HG02852 (cell line): ENCODE results near the gene PNMT.
"Not testable (repeated sequence)": the region's sequence is repeated elsewhere in the genome, so short reads cannot be mapped to it uniquely, and the experiment has no call there.

Experiments
- ATAC-seq: cut with Tn5 transposase; IDR thresholded peaks from one replicate; pipeline ENCODE4 v1.9.1; 2021; ENCODE audit warnings: mild to moderate bottlenecking, moderate library complexity; ENCODE audit not compliant: unreplicated experiment

PNMT gene

DNA sequence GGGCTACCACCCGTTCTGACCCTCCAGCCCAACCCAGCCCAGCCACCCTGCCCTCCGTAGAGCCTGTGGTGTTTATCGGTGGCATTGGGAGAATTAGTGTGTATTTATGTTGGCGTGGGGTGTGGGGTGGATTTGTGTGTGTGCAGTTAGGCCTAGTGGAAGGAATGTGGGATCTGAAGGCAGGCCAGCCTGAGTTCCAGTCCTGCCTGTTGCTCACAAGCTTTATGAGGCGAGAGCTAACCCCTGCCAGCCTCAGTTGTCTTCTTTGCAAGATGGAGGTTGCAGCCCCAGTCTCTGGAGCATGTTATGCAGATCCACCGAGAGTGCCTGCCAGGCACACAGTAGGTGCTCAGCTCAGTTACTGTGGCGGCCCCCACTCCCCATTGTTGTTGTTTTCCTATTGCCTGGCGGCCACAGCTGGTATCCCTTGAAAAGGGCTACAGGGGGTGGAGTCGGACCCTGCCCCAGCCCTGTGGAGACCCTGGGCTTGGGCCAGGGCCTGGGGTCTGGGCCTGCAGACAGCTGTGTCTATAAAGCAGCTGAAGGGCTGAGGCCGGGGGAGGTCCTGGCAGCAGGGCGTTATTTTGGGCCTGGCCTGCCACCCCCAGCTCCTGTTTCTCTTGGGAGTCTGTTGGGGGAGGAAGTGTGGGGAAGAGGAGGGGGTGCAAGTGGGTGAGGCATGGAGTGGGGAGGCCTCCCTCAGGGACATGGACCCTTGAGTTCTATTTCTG is 36.7 kb downstream of the PNMT start:
- no peak for ATAC-seq

DNA sequence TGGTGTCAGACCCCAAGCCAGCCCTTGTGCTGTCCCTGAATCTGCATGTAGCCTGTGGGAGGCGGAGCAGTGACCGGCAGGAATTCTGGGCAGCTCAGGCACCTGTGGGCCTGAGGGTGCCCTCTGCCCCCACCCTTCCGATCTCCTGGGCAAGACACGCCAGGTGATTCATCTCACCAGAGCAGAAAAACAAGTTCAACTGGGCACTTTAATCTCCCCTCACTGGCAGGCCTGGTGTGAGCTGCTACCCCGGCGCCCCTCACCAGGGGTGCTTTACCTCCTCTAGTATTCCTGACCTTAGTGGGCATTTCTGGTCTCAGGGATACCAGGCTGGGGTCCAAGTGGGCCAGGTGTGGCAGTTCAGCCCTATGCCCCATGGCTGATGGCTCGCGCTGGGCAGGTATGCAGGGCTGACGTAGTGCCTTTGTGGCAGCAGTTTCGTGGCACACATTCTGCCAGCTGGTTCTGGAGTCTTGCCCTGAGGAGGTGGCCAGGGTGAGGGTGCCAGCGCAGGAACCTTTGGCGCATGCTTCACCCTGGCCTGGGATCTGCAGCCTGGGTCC is 37.6 kb downstream of the PNMT start:
- no peak for ATAC-seq

DNA sequence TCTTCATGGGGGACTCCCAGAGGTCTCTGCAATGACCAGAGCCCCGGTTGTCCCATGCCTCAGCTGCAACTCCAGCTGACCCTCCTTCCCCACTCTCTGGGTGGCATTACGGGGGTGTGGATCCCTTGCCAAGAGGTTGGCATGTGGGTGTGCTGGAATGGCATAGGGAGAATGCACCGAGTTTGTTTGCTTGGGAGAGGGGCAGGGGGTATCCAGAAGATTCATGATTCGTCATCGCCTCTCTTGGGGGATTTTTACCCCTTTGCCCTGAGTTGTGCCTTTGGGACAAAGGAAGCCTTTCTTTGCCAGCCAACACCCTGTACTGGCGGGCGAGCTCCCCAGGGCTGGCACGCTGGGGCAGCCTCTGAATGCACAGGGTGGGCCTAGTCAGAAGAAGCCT is 38.1 kb downstream of the PNMT start:
- no peak for ATAC-seq

DNA sequence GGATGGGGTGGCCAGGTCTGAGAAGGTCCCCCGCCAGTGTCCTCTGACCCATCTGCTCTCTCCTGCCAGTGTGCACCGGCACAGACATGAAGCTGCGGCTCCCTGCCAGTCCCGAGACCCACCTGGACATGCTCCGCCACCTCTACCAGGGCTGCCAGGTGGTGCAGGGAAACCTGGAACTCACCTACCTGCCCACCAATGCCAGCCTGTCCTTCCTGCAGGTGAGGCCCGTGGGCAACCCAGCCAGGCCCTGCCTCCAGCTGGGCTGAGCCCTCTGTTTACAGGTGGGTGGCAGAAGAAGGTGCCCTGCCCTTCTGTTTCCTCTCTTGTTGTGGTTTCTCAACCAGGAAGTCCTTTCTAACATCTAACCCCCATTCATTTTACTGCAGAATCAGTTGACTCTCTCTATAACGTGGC is 38.7 kb downstream of the PNMT start:
- no peak for ATAC-seq

DNA sequence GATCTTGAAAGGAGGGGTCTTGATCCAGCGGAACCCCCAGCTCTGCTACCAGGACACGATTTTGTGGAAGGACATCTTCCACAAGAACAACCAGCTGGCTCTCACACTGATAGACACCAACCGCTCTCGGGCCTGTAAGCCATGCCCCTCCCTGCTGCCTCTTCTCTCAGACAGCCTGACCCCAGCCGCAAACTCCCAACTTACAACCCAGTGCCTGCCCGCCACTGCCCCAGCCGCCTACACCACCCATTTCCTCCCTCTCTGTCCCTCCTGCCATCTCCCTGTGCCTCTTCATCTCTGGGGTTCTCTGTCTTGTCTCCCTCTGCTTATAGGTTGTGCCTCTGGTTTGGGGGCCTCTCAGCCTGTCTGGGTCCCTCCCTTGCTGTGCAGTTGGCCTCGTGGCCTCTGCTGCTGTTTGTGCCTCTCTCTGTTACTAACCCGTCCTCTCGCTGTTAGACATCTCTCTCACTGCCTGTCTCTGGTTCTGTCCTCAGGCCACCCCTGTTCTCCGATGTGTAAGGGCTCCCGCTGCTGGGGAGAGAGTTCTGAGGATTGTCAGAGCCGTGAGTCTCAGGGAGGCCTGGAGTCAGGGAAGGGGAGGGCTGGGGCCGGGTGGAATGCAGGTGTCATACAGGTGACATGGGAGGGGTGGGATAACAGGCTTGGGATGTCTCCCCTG is 41.2 kb downstream of the PNMT start:
- no peak for ATAC-seq

DNA sequence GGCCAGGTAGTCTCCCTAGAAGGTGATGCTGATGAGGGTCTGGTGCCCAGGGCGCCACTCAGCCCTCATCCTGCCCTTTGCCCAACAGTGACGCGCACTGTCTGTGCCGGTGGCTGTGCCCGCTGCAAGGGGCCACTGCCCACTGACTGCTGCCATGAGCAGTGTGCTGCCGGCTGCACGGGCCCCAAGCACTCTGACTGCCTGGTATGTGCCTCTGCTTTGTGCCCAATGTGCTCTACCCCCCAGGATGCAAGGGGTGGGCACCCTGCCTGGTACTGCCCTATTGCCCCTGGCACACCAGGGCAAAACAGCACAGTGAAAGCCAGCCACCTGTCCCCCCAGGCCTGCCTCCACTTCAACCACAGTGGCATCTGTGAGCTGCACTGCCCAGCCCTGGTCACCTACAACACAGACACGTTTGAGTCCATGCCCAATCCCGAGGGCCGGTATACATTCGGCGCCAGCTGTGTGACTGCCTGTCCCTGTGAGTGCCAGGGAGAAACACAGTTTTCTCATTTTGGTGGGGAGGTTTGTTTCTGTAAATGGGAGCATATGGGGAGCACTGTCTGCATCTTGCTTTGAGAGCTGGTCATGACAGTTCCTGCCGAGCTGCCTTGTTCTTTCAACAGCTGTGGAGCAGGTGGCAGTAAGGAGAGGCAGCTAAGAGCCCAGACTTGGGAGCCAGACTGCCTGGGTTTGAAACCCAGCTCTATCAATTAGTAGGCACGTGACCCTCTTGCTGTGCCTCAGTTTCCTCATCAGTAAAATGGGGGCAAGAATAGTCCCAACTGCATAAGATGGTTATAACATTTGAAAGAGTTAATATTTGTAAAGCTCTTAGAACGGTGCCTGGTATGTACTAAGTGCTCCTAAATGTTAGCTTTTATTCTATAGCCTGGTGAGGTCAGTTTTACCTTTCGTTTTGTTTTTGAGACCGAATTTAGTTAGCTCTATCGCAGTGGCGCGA is 42.0 kb downstream of the PNMT start:
- ATAC-seq: no peak

DNA sequence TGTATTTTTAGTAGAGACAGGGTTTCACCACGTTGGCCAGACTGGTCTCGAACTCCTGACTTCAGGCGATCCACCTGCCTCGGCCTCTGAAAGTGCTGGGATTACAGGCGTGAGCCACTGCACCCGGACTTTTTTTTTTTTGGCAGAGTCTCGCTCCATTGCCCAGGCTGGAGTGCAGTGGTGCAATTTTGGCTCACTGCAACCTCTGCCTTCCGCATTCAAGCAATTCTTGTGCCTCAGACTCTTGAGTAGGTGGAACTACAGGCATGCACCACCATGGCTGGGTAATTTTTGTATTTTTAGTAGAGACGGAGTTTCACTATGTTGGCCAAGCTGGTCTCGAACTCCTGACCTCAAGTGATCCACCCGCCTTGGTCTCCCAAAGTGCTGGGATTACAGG is 42.8 kb downstream of the PNMT start:
- ATAC-seq: not testable (repeated sequence)

DNA sequence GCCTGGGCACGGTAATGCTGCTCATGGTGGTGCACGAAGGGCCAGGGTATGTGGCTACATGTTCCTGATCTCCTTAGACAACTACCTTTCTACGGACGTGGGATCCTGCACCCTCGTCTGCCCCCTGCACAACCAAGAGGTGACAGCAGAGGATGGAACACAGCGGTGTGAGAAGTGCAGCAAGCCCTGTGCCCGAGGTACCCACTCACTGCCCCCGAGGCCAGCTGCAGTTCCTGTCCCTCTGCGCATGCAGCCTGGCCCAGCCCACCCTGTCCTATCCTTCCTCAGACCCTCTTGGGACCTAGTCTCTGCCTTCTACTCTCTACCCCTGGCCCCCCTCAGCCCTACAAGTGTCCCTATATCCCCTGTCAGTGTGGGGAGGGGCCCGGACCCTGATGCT is 43.6 kb downstream of the PNMT start:
- no peak for ATAC-seq

DNA sequence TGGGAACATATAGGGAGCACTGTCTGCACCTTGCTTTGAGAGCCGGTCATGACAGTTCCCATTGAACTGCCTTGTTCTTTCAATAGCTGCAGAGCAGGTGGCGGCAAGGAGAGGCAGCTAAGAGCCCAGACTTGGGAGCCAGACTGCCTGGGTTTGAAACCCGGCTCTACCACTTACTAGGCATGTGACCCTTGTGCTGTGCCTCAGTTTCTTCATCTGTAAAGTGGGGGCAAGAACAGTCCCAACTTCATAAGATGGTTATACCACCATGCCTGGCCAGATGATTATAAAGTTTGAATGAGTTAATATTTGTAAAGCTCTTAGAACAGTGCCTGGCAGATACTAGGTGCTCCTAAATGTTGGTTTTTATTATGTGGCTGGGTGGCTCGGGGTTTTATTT is 46.0 kb downstream of the PNMT start:
- ATAC-seq: no peak

DNA sequence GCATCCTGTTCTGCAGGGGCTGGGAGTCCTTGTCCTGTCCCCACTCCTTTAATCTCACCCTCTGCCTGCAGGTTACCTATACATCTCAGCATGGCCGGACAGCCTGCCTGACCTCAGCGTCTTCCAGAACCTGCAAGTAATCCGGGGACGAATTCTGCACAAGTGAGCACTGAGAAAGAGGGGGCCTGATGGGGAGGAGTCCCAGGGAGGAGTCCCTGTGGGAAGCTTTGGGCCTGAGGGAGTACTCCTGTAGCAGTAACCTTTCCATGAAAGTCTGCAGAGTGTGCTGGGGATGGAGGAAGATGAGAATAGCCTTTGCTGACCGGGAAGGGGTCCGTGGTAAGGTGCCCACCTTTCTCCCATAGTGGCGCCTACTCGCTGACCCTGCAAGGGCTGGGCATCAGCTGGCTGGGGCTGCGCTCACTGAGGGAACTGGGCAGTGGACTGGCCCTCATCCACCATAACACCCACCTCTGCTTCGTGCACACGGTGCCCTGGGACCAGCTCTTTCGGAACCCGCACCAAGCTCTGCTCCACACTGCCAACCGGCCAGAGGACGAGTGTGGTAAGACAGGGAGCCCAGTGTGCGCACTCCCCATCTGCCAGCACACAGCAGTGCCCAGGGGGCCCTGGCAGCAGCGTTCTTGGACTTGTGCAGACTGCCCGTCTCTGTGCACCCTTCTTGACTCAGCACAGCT is 47.3 kb downstream of the PNMT start:
- ATAC-seq: no peak

DNA sequence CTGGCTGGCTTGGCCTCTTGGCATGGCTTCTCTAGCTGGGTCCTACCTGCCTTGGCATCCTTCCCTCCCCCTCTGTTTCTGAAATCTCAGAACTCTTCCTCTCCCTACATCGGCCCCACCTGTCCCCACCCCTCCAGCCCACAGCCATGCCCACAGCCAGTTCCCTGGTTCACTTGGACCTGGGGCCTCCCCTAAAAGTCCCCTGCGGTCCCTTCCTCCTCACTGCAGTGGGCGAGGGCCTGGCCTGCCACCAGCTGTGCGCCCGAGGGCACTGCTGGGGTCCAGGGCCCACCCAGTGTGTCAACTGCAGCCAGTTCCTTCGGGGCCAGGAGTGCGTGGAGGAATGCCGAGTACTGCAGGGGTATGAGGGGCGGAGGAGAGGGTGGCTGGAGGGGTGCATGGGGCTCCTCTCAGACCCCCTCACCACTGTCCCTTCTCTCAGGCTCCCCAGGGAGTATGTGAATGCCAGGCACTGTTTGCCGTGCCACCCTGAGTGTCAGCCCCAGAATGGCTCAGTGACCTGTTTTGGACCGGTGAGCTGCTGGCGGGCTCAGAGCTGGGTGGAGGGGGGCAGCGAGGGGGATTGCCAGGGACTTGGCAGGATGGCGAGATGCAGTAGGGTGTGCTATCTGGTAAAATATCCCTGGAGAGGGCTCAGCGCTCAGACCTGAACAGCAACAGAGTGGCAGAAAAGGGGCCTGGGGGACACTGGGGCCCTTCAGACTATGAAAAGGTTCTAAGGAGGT is 48.0 kb downstream of the PNMT start:
- no peak for ATAC-seq

DNA sequence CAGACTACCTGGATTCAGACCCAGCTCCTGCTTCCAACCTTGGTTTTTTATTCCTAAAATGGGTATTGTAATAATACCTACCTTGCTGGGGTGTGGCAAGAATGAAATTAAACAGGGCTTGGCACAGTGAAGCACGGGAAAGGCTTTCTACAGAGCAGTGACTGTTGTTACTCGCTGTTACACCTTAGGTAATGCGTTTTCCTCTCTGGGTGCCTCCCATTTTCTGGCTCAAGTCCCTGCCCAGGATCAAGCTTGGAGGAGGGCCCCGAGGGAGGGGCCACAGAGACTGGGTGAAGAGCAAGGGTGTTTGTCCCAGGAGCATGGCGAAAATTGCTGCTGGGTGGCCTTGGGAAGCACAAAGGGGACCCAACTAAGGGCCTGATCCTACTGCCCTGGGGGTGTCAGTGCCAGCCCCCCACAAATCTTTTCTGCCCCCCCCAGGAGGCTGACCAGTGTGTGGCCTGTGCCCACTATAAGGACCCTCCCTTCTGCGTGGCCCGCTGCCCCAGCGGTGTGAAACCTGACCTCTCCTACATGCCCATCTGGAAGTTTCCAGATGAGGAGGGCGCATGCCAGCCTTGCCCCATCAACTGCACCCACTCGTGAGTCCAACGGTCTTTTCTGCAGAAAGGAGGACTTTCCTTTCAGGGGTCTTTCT is 48.8 kb downstream of the PNMT start:
- no peak for ATAC-seq

DNA sequence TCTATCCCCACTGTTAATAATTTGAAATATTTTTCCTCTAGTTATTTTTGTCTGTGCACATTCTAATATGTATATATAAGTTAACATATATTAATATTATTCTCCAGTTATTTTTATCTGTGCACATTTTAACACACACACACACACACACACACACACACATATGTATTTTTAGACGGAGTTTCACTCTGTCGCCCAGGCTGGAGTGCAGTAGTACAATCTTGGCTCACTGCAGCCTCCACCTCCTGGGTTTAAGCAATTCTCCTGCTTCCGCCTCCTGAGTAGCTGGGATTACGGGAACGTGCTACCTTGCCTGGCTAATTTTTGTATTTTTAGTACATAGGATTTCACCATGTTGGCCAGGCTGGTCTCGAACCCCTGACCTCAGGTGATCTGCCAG is 49.4 kb downstream of the PNMT start:
- no peak for ATAC-seq

DNA sequence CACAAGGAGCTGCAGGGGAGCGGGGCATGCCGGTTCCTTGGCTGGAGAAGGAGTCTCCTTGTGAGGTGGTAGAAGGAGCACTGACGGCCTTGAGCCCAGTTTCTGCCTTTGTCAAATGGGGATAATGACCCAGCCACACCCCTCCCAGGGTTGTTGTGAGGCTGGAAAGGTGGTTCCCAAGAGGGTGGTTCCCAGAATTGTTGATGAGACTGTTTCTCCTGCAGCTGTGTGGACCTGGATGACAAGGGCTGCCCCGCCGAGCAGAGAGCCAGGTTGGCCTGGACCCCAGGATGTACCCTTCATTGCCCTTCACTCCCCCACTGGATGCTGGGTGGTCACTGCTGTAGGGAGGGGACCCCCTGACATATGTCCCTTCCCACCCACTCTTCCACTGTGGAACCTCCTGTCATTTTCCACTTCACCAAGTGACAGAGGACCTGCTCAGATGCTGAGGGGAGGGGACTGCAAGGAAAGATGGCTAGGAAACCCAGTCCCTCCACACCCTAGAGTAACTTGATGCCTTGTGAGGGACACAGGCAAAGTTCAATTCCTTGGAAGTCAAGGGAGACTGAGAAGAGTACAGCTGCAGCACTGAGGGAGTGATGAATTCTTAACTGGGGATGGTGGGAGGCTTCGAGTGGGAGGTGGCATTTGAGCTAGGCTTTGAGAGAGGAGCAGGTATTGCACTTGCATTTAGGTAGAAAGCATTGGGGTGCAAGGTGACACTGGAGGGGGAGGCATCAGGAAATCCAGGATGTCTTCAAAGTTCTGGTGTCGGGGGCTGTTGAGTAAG is 51.5 kb downstream of the PNMT start:
- no peak for ATAC-seq
